Hematopoietic multipotent progenitor cell (in vitro differentiated cells): ENCODE data around the gene ATOSB. TPM values are rescaled to one million over a fixed set of nuclear protein-coding genes. Genes with fewer than 3 reads are reported as not detected.
A peak's percentile ranks its signal among the peaks of the same experiment; 100 is the strongest.
"Not testable (repeated sequence)": the region's sequence is repeated elsewhere in the genome, so short reads cannot be mapped to it uniquely, and the experiment has no call there.

Source experiments
- DNase-seq, 3 donors: peaks; one replicate each; pipeline ENCODE4 v3.0.0-alpha.2; 2011 to 2015; ENCODE audit warnings: low read depth in 2 of 3, low spot score in 2 of 3
- total RNA-seq: library from RNA; depleted of rRNA; stranded (reverse); fragments of >200 nt; gene quantifications from one replicate; pipeline ENCODE4 v1.2.3, GENCODE V29; 2012

ATOSB gene
- total RNA-seq, result 23.2 TPM

GRCh38 chr9:35115680-35116538 lies at the start of gene ATOSB:
Gene ATOSB, minus strand, starts transcription at chr9:35115862. Its CDS starts 7,588 bp downstream, at chr9:35108274.
- peak in 2 of 3 donors; percentile 98 to 99 for DNase-seq

GRCh38 chr9:35164711-35165110 lies 49.0 kb upstream of the ATOSB start:
- DNase-seq, result no peak

- no peak for DNase-seq
These were observed 47.8 kb upstream of the ATOSB start for GRCh38 chr9:35163413-35163812.

GRCh38 chr9:35162605-35163315 lies 47.1 kb upstream of the ATOSB start:
- no peak for DNase-seq

- peak; percentile 52 to 91 (median 88) for DNase-seq
These were observed 46.3 kb upstream of the ATOSB start, which contains the start of gene UNC13B for GRCh38 chr9:35161713-35162604. Gene UNC13B, plus strand, starts transcription at chr9:35162009. Its CDS starts 275 bp downstream, at chr9:35162284.

GRCh38 chr9:35158501-35159280 lies 43.0 kb upstream of the ATOSB start:
- DNase-seq, result no peak

GRCh38 chr9:35157836-35158235 lies 42.2 kb upstream of the ATOSB start:
- DNase-seq, result not testable (repeated sequence)

DNA sequence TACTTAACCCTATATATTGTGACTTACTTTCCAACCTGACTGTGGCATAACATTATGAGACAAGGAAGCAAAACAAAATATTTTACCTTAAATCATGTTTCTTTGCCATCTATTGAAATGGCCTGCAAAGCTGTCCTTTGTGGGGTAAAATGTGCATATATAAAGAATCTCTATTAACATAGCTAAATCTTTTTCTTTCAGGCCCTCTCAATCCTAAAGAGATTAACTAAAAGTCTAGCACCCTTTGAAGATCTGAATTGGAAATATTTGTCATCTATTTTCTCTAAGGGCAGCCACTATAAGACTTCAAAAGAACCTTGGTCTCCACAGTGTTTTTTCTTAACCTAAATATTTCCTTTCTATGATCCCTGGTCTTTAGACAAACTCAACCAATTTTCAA lies 41.1 kb upstream of the ATOSB start:
- no peak for DNase-seq

GRCh38 chr9:35152926-35153325 lies 37.3 kb upstream of the ATOSB start:
- DNase-seq, result no peak

- not testable (repeated sequence) for DNase-seq
These were observed 32.4 kb upstream of the ATOSB start for GRCh38 chr9:35147941-35148563.

- no peak for DNase-seq
These were observed 26.4 kb upstream of the ATOSB start for GRCh38 chr9:35142037-35142436.

DNA sequence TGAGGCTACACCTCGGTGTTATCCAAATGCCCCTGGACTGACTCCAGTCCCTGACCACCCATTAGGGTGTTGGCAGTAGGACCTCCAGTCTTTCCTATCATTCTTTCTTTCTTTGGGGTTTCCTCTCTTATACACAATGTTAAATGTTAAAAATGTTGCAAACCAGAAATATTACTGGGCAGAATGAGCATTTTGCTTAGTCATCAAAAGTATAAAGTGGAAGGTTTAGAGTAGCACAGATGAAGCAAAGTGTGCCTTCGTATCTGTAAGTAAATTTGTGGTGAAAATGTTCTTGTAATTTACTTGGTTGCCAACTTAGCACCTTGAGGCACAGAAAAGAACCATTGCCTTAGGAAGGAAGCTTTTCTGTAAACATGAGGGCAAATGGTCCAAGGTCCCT lies 24.4 kb upstream of the ATOSB start:
- DNase-seq, result no peak

- DNase-seq, result no peak
These were observed 21.2 kb upstream of the ATOSB start for GRCh38 chr9:35136866-35137265.

DNA sequence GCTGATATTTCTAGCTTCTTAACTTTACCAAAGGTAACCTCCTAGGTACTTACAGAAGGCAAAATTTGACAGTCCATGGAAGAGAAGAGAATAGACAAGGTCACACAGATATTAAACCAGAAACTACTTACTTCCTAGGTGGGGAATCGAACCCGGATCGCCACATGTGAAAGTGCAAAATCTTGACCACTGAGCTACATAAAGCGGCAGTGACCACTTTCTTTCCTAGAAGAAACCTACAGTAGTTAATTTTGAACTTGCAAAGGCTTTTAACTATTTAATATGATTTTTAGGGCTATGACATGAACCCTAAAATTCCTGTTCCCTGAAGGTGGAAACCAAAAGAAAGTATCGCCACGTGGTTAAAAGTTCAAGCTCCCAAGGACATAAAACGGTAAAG lies 20.3 kb upstream of the ATOSB start:
- no peak for DNase-seq

- no peak for DNase-seq
These were observed 19.3 kb upstream of the ATOSB start for GRCh38 chr9:35134920-35135319.

DNA sequence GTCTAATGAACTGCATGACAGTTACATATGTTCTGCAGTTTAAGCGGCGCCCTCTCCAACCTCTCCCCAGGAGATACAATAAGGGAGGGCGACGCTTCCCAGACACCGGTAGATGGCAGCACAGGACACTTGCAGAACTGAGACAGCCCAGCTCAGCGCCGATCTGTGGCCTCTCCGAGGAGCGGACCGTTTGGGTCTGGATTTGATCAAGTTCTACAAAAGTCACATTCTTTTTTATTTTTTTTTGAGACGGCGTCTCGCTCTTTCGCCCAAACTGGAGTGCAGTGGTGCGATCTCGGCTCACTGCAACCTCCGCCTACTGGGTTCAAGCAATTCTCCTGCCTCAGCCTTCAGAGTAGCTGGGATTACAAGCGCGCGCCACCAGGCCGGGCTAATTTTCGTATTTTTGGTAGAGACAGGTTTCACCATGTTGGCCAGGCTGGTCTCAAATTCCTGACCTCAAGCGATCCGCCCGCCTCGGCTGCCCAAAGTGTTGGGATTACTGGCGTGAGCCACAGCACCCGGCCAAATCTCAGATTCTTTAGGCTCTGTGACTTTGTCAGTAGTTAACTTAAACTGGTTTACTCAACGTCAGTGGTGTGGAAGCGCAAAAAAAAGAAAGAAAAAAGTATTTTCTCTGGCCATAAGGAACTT lies 1.4 kb upstream of the ATOSB start:
- DNase-seq, result peak in 2 of 3 donors; percentile 93 to 97

DNA sequence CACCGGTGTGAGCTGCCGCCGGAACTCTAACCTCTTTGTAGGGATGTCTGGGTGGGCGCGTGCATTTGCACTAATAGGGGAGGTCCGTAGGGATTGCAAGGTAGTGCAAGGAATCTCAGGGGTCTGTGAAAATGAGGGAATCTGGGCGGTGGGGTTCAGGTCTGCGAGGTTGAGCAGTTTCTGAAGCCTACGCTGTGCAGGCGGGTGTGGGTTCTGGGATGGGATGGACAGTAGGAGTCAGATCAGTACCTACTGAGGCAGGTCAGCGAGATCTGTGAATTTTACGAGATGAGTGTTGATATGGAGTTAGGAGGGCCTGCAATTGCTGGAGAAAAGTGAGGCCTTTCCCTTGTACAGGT lies 856 bp upstream of the ATOSB start:
- no peak for DNase-seq

DNA sequence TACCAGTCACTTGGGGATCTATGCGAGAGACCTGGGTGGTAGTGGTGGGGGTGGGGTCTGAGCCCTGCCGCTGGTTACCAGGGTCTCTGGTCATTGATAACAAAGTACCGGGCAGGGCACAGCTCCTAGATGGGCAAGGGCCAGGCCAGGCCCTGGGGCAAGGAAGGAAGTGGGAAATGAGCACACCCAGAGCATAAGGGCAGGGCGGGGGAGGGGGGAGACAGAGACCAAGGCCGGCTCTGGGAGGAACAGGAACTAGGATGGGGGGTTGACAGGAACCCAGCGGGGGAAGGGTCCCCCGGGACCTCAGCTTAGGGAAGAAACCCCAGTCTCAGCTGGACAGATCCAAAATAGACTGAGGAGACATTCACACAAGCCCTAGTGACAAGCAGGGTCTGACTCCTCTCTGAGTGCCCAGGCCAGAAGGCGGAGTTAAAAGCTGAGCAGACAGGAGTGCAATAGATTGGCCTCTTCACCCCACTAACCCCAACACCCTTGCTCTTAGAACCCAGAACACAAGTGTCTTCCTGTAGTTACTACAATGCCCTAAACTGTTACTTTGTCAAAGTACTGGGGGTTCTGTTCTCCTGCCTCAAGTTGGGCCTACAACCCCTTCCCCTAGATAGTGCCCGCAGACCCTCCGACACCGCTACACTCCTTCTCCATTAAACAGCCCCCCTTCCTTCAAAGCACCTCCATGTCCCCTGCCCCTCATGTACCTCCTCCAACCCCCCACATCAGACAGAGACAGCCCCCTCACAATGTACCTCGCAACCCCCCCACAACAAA lies 628 bp downstream of the ATOSB start:
- peak in 1 of 3 donors; percentile 41 for DNase-seq
